Sigmoid colon (tissue), 7 donors: ENCODE measurements around the gene CCDC85A. TPM values are rescaled to one million over a fixed set of nuclear protein-coding genes. Genes with fewer than 3 reads are reported as not detected.

Experiments
- DNase-seq: peaks from one replicate; pipeline ENCODE4 v3.0.0-alpha.2; 2019
- H3K27ac ChIP-seq, 4 donors: fragments of 200-600 bp; sonication (generic); one replicate each; pipeline ENCODE4 v1.5.1; 2016 to 2019; ENCODE audit warnings: mild to moderate bottlenecking in 1 of 4
- H3K27me3 ChIP-seq, 3 donors: fragments of 200-600 bp; sonication (generic); one replicate each; pipeline ENCODE4 v1.5.1; 2019; ENCODE audit warnings: mild to moderate bottlenecking in 1 of 3
- H3K36me3 ChIP-seq, 4 donors: fragments of 200-600 bp; sonication (generic); one replicate each; pipeline ENCODE4 v1.5.1; 2016 to 2019
- H3K4me1 ChIP-seq, 4 donors: fragments of 200-600 bp; sonication (generic); one replicate each; pipeline ENCODE4 v1.5.1; 2017 to 2019
- H3K4me3 ChIP-seq, 4 donors: fragments of 200-600 bp; sonication (generic); one replicate each; pipeline ENCODE4 v1.5.1; 2017 to 2019; ENCODE audit warnings: mild to moderate bottlenecking in 2 of 4, moderate library complexity in 1 of 4
- H3K9me3 ChIP-seq, 4 donors: fragments of 200-600 bp in 3 of 4; sonication (generic) in 3 of 4; one replicate each; pipeline versions ENCODE4 v1.5.1 to v1.6.1; 2013 to 2019
- EP300 ChIP-seq, 4 donors: sonication (generic); formaldehyde crosslinking; IDR thresholded peaks; one replicate each; pipeline ENCODE4 v1.6.1; 2017; ENCODE audit warnings: antibody characterized with exemption in 4 of 4
- POLR2A ChIP-seq, 2 donors: fragments of 450-650 bp; IDR thresholded peaks; one replicate each; pipeline ENCODE4 v1.6.1; 2016; ENCODE audit warnings: antibody characterized with exemption in 2 of 2, mild to moderate bottlenecking in 2 of 2, moderate library complexity in 2 of 2
- POLR2AphosphoS5 ChIP-seq, 4 donors: sonication (generic); formaldehyde crosslinking; IDR thresholded peaks; one replicate each; pipeline ENCODE4 v1.6.1; 2017; ENCODE audit warnings: antibody characterized with exemption in 4 of 4
- WGBS, 2 donors: extraction: QIAGEN DNeasy Blood & Tissue Kit; methylation state at CpG; one replicate each; pipeline ENCODE4 v1.1.7; 2013; 5-methylcytosine and 5-hydroxymethylcytosine counted together
- intact Hi-C: fragments of 100-400 bp; cut with DNase I; formaldehyde crosslinking; loops from one replicate; pipeline ENCODE4 v1.15.1; 2023
- polyA plus RNA-seq, 3 donors: library from polyadenylated mRNA; stranded (reverse); fragments of 200-250 nt; gene quantifications; one replicate each; pipeline ENCODE4 v1.2.3, GENCODE V29; 2013
- small RNA-seq, 3 donors: library from RNA; depleted of rRNA; stranded (forward); fragments of <200 nt; gene quantifications; one replicate each; pipeline ENCODE3, GENCODE V24; 2016
- total RNA-seq, 4 donors: library from RNA; depleted of rRNA; stranded (reverse); fragments of >200 nt; gene quantifications; one replicate each; pipeline ENCODE4 v1.1.0, GENCODE V29; 2016
- TF ChIP-seq, protein P1 (sequence below), 4 experiments: fragments of 450-650 bp in 3 of 4; fragments of 200-600 bp in 1 of 4; IDR thresholded peaks; one replicate each; pipeline ENCODE4 v1.5.1; 2016 to 2019; ENCODE audit warnings: antibody characterized with exemption in 4 of 4, mild to moderate bottlenecking in 3 of 4, moderate library complexity in 2 of 4
- donor health status: healthy with polysubstance abuse.
- donor health status: Bipolar disorder and iron deficiency.
- donor health status: healthy.

The CCDC85A gene
- total and polyA plus RNA-seq, 7 donors = 0.58 to 8.2 (median 3.5) TPM; not detected in 2

DNA sequence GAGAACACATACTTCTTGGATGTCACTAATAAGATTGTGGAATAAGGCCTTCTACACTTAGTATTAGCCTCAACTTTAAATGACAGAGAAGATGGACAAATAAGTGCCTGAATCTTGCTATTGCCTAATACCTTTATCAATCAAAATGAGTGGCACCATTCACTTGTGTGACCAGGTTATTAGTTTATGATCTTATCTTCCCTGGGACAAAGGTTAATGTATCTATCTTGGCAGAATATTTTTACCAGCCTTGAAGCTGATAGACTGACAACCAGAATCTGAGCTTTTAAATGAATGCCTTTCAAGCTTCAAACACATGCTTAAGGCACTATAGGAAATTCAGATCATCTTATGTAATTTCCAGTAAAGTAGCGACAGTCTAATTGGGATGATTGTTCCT, 202.9 kb downstream of the CCDC85A start:
- Histone ChIP-seq H3K9me3 (no peaks in the 10 kb centered on the region), H3K36me3 (no peaks in the 10 kb centered on the region), H3K4me1 (no peaks in the 10 kb centered on the region), H3K27ac (no peak overlapping the region), H3K27me3 (no peaks in the 10 kb centered on the region), H3K4me3 (no peak overlapping the region)
- intact Hi-C loops = no loop called here
- TF ChIP-seq EP300 (IDR thresholded peaks at IDR 0.05) (no peak), POLR2AphosphoS5 (IDR thresholded peaks at IDR 0.05) (no peak)
- TF ChIP-seq, protein P1, sequence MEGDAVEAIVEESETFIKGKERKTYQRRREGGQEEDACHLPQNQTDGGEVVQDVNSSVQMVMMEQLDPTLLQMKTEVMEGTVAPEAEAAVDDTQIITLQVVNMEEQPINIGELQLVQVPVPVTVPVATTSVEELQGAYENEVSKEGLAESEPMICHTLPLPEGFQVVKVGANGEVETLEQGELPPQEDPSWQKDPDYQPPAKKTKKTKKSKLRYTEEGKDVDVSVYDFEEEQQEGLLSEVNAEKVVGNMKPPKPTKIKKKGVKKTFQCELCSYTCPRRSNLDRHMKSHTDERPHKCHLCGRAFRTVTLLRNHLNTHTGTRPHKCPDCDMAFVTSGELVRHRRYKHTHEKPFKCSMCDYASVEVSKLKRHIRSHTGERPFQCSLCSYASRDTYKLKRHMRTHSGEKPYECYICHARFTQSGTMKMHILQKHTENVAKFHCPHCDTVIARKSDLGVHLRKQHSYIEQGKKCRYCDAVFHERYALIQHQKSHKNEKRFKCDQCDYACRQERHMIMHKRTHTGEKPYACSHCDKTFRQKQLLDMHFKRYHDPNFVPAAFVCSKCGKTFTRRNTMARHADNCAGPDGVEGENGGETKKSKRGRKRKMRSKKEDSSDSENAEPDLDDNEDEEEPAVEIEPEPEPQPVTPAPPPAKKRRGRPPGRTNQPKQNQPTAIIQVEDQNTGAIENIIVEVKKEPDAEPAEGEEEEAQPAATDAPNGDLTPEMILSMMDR (IDR thresholded peaks at IDR 0.05) = no peak
- 80 to 93% methylated on average over 1 of the region's 1 CpG for WGBS, 2 donors
- no peak for DNase-seq

DNA sequence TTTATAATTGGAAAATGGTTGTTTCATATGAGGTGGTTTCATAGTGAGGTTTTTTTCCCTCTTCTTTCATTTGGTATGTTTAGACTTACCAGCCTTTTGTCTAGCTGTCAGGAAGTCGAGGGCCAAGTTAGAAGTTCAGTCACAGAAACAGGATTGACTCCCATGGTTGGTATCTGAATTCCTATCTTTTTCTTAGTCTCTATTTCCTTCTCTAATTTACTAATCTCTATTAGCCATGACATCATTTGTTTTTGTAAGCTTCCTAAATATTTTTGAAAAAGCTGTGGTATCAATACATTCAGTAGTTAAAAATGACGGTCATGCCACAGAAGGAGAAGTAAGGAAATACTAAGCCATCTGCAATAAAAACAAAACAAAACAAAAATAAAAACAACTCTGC, 206.9 kb downstream of the CCDC85A start:
- no peak for DNase-seq
- H3K4me1 ChIP-seq = no peaks in the 10 kb centered on the region
- H3K9me3 ChIP-seq = no peaks in the 10 kb centered on the region
- no peak overlapping the region for H3K4me3 ChIP-seq
- no peak for TF ChIP-seq POLR2AphosphoS5 (IDR thresholded peaks at IDR 0.05)
- TF ChIP-seq POLR2A (IDR thresholded peaks at IDR 0.05) = no peak
- no peak for TF ChIP-seq EP300 (IDR thresholded peaks at IDR 0.05)
- TF ChIP-seq, protein P1 (IDR thresholded peaks at IDR 0.05) = no peak
- intact Hi-C loops = no loop called here
- 46 to 81% methylated on average over 2 of the region's 2 CpGs for WGBS, 2 donors
- no peak overlapping the region for H3K27ac ChIP-seq
- no peaks in the 10 kb centered on the region for H3K36me3 ChIP-seq
- no peaks in the 10 kb centered on the region for H3K27me3 ChIP-seq

DNA sequence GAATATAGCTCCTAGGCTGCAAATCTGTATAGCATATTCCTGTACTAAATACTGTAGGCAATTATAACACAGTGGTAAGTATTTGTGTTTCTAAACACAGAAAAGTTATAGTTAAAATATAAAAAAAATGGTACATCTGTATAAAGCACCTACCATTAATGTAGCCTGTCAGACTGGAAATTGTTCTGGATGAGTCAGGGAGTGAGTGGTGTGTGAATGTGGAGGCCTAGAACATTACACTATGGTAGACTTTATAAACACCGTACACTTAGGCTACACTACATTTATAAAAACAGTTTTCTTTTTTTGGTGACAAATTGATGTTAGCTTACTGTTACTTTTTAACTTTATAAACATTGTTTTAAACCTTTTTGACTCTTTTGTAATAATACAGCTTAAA, 226.3 kb downstream of the CCDC85A start:
- Histone ChIP-seq H3K4me1 (no peaks in the 10 kb centered on the region), H3K27ac (no peak overlapping the region), H3K4me3 (no peak overlapping the region), H3K36me3 (no peaks in the 10 kb centered on the region), H3K27me3 (no peaks in the 10 kb centered on the region), H3K9me3 (no peaks in the 10 kb centered on the region)
- no peak for DNase-seq
- WGBS, 2 donors = 85 to 91% methylated on average over 1 of the region's 1 CpG
- intact Hi-C loops = no loop called here
- TF ChIP-seq EP300 (IDR thresholded peaks at IDR 0.05) (no peak), POLR2A (IDR thresholded peaks at IDR 0.05) (no peak), POLR2AphosphoS5 (IDR thresholded peaks at IDR 0.05) (no peak)
- TF ChIP-seq, protein P1 (IDR thresholded peaks at IDR 0.05) = no peak

DNA sequence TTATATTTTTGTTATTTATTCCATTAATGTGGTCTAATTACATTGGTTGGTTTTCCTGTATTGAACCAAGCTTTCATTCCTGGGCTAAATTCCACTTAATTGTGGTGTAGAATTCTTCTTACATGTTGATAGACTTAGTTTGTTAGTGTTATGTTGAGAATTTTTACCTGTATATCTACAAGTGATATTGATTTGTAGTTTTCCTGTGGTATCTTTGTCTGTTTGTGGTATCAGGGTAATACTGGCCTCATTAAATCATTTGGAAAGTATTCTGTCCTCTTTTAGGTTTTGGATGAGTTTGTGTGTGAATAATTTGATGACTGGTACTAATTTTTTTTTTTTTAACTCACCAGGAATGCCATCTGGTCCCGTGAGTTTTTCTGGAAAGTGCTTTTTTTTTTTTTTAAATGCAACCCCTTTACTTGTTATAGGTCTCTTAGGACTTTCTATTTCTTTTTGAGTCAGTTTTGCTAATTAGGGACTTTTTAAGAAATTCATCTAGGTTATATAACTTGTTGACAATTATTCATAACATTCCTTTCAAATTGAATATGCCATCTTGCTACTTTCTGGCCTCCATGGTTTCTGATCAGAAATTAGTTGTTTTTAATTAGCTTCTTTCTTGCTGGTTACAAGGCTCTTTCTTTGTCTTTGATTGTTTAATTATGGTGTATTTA, 232.8 kb downstream of the CCDC85A start:
- intact Hi-C loops = no loop called here
- H3K4me3 ChIP-seq = no peak overlapping the region
- TF ChIP-seq EP300 (IDR thresholded peaks at IDR 0.05) (no peak), POLR2A (IDR thresholded peaks at IDR 0.05) (no peak), POLR2AphosphoS5 (IDR thresholded peaks at IDR 0.05) (no peak)
- TF ChIP-seq, protein P1 (IDR thresholded peaks at IDR 0.05) = no peak
- WGBS, 2 donors = 72 to 74% methylated on average over 1 of the region's 1 CpG
- H3K4me1 ChIP-seq = no peaks in the 10 kb centered on the region
- H3K27me3 ChIP-seq = no peaks in the 10 kb centered on the region
- H3K36me3 ChIP-seq = no peaks in the 10 kb centered on the region
- no peak for DNase-seq
- no peak overlapping the region for H3K27ac ChIP-seq
- H3K9me3 ChIP-seq = no peaks in the 10 kb centered on the region

Small RNA genes within 50 kb of the gene (small RNA-seq; reads per million reads assigned to genes)
- gene RNA5SP93 = 0 reads per million in 3 donors
